ENCODE results near the gene DPP6.

Gene DPP6

GRCh38 chr7:154338701-154339506 lies 286.7 kb downstream of the DPP6 start:
- DNase-seq (ENCODE audit: low read depth): no peak

DNA sequence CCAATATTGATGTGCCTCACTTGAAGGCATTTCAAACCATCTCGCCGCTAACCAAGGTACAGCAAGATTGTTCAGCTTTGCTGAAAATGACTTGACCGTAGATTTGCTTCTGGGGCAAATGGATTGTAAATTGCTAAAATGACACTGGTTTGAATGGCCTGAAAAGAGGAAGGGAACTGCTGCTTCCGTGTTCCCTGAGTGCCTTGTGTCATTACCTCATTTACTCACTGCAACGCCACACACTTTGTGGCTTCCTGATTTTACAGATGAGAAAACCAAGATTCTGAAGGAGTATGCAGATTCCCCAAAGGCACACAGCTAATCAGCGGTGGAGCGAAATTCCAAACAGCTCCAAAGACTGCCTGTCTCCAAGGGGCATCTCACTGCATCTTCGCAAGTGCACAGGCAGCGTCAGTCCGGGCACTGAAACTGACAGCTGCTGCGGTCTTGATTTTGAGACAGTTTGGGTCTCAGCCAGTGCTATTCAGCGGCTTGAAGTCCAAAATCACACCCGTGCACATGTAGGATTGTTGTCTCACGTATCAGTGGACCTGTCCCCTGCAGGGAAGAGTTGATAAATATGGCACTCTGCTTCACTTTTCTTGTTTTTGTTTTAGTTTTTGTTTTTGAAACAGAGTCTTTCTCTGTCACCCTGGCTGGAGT lies 290.9 kb downstream of the DPP6 start:
- no peak for DNase-seq (ENCODE audit: low read depth)

- no peak for DNase-seq (ENCODE audit: low read depth)
Observed at GRCh38 chr7:154343778-154344412, 291.7 kb downstream of the DPP6 start.

GRCh38 chr7:154345093-154345492 lies 292.9 kb downstream of the DPP6 start:
- DNase-seq (ENCODE audit: low read depth): no peak

DNA sequence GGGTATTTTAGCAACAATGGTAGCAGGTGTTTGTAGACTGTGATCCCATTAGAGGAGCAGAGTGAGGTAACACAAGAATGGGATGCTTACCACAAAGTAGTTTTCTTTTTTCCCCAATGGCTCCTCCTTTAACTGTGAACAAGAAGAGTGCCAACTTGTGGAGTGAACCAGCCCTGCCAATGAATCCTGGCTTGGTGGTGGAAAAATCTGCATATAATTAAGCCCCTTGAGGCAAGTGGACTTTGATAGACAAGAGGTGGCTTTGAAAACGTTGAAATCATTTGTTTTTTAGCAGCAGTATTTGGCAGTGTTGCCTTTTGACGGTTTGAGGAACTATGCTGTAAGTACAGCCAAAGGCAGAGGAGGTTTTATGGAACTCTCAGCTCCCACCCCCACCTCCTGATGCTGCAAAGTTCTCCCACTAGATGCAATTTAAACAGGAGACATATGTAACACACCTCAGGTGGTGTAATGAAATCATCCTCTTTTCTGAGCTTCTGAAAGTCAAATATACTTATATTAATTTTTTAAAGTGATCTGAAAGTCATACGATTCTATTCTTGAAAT lies 295.6 kb downstream of the DPP6 start:
- no peak for DNase-seq (ENCODE audit: low read depth)

DNA sequence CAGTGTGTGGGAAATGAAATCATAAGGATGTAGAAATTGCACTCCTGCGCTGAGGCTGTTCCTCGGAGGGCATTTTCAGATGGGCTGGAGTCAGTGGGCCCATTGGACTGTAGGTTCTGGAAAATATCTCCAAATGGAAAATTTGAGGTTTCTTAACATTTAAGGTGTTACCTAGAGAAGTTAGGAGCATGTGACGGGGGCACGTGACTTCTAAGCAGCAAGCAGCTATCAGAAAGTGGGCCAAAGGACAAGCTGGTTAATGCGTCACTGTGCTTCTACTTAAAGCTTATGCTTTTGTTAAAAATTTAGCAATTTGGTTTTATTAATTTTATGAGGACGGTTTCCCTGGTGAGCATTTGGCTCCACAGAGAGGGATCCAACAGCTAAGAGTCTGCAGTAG lies 298.7 kb downstream of the DPP6 start:
- no peak for DNase-seq (ENCODE audit: low read depth)

DNA sequence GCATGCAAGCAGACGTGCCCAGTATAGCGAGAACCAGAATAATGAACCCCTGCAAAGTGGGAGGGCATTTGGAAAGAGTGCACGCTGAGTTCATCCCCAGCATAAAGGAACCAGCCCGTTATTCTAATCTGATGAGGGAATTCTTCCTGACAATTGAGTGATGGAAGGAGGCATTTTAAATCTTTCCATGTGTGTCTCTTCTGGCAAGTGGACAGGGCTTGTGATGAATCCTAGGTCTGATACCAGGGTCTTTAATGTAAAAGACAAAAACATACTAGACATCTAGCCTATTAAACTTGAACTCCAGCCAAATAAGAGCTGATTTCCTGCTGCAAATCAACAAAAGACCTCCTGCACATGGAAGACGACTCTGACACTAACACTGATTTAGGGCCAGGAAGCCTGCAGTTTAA lies 301.2 kb downstream of the DPP6 start:
- no peak for DNase-seq (ENCODE audit: low read depth)

DNA sequence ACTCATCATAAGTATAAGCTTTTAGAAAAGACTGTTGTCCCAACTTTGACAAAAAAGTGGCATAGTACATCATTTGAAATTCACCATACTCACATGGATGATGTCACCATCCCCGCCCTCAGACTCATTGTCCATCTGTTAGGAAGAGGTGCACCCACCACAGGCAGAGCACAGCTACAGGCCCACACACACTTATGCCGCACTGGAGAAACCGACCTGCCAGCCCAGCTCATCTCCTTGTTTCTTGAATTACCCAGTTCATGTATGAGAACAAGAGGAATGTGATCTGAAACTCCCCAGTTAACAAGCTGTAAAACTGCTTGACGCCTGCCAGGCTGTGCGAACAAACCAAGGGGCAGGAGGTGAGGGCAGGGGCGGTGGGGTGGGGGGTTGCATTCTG lies 312.0 kb downstream of the DPP6 start:
- no peak for DNase-seq (ENCODE audit: low read depth)

GRCh38 chr7:154371424-154371823 lies 319.2 kb downstream of the DPP6 start:
- DNase-seq (ENCODE audit: low read depth): no peak

GRCh38 chr7:154372011-154372601 lies 319.9 kb downstream of the DPP6 start:
- DNase-seq (ENCODE audit: low read depth): no peak

DNA sequence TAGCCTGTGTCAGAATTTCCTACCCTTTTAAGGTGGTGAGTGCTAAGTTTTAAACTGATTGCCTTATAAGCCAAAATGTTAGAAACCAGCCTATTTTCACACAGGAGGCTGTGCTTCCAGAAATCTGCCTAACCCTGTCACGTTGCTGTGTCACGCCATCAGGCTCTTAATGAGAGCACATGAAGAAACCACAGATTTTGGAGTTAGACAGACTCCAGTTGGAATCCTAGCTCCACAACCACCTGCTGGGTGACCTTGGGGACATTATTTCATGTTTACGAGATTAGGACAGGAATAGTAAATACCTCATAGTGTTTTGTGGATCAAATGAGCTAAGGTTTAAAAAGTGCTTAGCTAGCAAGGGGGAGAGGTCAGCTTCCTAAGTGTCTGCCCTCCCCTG lies 321.8 kb downstream of the DPP6 start:
- DNase-seq (ENCODE audit: low read depth): no peak

- no peak for DNase-seq (ENCODE audit: low read depth)
Observed at GRCh38 chr7:154375956-154376355, 323.8 kb downstream of the DPP6 start.

GRCh38 chr7:154380771-154381170 lies 328.6 kb downstream of the DPP6 start:
- no peak for DNase-seq (ENCODE audit: low read depth)

- no peak for DNase-seq (ENCODE audit: low read depth)
Observed at GRCh38 chr7:154383045-154383444, 330.8 kb downstream of the DPP6 start.

DNA sequence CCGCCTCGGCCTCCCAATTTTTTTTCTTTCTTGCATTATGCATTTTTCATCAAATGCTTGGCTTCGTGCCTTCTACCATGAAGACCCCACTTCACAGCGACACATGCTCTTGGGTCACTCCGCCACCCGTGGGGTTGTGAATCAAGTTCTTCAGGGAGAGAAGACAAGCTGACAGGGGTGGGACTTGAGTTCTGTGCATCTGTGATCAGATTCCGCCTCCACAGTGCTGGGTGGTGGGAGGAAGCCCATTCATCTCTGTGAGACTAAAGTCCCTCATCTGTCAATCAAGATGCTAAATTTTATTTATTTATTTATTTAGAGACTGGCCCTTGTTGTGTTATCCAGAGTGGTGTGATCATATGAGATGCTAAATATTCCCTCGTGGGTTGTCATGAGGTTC lies 333.0 kb downstream of the DPP6 start:
- DNase-seq (ENCODE audit: low read depth): no peak

GRCh38 chr7:154387252-154387651 lies 335.1 kb downstream of the DPP6 start:
- no peak for DNase-seq (ENCODE audit: low read depth)

- DNase-seq (ENCODE audit: low read depth): no peak
Observed at GRCh38 chr7:154388412-154388811, 336.2 kb downstream of the DPP6 start.

- DNase-seq (ENCODE audit: low read depth): no peak
Observed at GRCh38 chr7:154388999-154389398, 336.8 kb downstream of the DPP6 start.

DNA sequence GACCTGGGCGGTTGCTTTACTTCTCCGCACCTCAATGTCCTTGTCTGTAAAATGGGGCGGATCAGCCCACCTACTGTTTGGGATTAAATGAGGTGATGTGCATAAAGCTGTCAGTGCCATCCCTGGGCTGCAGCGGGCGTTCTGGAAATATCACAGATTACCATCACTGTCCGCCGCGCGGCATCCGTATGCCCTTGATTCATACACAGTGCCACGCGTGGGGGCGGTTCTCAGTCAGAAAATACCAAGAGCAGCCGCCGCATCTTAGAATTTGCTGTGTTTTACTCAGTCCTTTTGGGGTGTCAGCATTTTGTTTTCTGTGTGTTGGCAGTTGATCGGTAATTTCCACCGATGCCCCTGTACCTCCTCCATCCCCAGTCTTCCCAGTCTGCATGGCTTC lies 338.8 kb downstream of the DPP6 start:
- no peak for DNase-seq (ENCODE audit: low read depth)

GRCh38 chr7:154394804-154395203 lies 342.6 kb downstream of the DPP6 start:
- DNase-seq (ENCODE audit: low read depth): no peak

DNA sequence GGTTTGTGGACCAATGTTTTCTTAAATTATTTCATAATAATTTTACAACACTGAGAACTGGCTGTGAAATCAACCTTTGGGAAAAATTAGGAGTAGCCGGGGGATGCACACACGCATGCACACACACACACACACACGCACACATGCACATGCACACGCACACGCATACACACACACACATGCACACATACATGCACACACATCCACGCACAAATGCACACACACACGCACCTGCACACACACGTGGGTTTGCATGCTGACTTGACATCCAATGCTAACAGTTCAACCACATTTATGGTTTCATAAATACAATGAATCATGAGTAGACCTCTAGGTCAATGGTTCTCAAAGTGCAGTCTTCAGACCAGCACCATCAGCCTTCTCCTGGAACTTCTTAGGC lies 354.1 kb downstream of the DPP6 start:
- no peak for DNase-seq (ENCODE audit: low read depth)

DNA sequence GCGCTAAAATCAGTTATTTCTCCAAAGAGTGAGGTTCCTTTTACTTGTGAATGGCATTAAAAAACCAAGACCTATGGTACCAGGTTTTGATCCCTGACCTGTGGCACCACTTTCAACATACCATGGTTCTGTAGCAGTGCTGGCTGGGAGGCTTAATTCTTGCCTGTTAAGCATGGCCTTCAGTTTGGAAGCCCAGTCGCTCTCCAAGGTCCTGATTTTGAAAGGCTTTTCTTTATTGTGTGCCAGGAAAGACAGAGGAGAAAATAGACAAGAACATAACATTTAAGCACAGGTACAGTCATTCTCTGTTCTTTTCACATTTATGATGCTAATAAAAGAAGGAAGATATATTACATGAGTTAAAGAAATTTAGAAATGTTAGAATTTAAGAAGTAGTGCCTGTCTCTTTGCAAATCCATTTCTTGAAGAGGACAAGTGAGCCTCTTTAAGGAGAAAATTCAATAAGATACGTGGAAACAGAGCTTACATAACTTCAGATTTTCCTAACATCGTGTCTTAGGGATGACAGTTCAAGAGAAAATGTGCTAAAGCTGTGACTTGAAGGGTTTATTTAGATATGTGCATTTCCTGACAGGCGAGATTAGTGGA lies 357.6 kb downstream of the DPP6 start:
- no peak for DNase-seq (ENCODE audit: low read depth)

All from stimulated activated CD8-positive, alpha-beta memory T cell treated with anti-CD3 and anti-CD28 coated beads, Interleukin-12 subunit alpha, Interleukin-12 subunit beta, amount 100 ng/mL, for 4 hours (primary cell).